ENCODE results near the gene PHRF1. TPM values are rescaled to one million over a fixed set of nuclear protein-coding genes. Genes with fewer than 3 reads are reported as not detected.

PHRF1 gene
- total RNA-seq, 4 donors from 2014 or later, result 5.0 to 45.8 (median 24.1) TPM

DNA sequence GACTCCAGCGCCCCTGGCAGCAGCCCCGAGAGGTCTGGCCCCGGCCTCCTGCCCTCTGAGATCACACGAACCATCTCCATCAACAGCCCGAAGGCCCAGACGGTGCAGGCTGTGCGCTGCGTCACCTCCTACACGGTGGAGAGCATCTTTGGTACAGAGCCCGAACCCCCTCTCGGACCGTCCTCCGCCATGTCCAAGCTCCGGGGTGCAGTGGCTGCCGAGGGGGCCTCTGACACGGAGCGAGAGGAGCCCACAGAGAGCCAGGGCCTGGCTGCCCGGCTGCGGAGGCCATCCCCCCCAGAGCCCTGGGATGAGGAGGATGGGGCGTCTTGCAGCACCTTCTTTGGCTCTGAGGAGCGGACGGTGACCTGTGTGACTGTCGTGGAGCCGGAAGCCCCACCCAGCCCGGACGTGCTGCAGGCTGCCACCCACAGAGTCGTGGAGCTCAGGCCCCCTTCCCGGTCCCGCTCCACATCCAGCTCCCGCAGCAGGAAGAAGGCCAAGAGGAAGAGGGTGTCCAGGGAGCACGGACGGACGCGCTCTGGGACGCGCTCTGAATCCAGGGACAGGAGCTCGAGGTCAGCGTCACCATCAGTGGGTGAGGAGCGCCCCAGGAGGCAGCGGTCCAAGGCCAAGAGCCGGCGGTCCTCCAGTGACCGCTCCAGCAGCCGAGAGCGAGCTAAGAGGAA, 31.8 kb downstream of the PHRF1 start:
- no peak for DNase-seq
- intact Hi-C loops (cut with DNase I; ENCODE audit: low total_unique reads), result no loop called here
- H3K27ac ChIP-seq, result no peak overlapping the region
- H3K4me3 ChIP-seq, result no peak overlapping the region
- H3K4me1 ChIP-seq, result peaks cover 0 to 4% of the 10 kb centered on the region in 2 donors
- TF ChIP-seq, protein P1, sequence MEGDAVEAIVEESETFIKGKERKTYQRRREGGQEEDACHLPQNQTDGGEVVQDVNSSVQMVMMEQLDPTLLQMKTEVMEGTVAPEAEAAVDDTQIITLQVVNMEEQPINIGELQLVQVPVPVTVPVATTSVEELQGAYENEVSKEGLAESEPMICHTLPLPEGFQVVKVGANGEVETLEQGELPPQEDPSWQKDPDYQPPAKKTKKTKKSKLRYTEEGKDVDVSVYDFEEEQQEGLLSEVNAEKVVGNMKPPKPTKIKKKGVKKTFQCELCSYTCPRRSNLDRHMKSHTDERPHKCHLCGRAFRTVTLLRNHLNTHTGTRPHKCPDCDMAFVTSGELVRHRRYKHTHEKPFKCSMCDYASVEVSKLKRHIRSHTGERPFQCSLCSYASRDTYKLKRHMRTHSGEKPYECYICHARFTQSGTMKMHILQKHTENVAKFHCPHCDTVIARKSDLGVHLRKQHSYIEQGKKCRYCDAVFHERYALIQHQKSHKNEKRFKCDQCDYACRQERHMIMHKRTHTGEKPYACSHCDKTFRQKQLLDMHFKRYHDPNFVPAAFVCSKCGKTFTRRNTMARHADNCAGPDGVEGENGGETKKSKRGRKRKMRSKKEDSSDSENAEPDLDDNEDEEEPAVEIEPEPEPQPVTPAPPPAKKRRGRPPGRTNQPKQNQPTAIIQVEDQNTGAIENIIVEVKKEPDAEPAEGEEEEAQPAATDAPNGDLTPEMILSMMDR (IDR thresholded peaks at IDR 0.05), result no peak
- no peak for TF ChIP-seq POLR2A (IDR thresholded peaks at IDR 0.05)
- no peaks in the 10 kb centered on the region for H3K27me3 ChIP-seq
- no peaks in the 10 kb centered on the region for H3K36me3 ChIP-seq
- no peaks in the 10 kb centered on the region for H3K9me3 ChIP-seq

DNA sequence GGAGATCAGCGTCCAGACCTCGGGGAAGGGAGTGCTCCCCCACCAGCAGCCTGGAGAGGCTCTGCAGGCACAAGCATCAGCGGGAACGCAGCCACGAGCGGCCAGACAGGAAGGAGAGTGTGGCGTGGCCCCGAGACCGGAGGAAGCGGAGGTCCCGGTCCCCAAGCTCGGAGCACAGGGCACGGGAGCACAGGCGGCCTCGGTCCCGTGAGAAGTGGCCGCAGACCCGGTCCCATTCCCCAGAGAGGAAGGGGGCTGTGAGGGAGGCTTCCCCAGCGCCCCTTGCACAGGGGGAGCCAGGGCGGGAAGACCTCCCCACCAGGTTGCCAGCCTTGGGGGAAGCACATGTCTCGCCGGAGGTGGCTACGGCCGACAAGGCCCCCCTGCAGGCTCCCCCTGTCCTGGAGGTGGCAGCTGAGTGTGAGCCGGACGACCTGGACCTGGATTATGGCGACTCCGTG, 32.6 kb downstream of the PHRF1 start:
- TF ChIP-seq, protein P1 (IDR thresholded peaks at IDR 0.05), result no peak
- TF ChIP-seq POLR2A (IDR thresholded peaks at IDR 0.05), result no peak
- no peak overlapping the region for H3K4me3 ChIP-seq
- H3K27ac ChIP-seq, result no peak overlapping the region
- no peak for DNase-seq
- H3K27me3 ChIP-seq, result no peaks in the 10 kb centered on the region
- peaks cover 0 to 4% of the 10 kb centered on the region in 2 donors for H3K4me1 ChIP-seq
- intact Hi-C loops (cut with DNase I; ENCODE audit: low total_unique reads), result no loop called here
- no peaks in the 10 kb centered on the region for H3K36me3 ChIP-seq
- H3K9me3 ChIP-seq, result no peaks in the 10 kb centered on the region

DNA sequence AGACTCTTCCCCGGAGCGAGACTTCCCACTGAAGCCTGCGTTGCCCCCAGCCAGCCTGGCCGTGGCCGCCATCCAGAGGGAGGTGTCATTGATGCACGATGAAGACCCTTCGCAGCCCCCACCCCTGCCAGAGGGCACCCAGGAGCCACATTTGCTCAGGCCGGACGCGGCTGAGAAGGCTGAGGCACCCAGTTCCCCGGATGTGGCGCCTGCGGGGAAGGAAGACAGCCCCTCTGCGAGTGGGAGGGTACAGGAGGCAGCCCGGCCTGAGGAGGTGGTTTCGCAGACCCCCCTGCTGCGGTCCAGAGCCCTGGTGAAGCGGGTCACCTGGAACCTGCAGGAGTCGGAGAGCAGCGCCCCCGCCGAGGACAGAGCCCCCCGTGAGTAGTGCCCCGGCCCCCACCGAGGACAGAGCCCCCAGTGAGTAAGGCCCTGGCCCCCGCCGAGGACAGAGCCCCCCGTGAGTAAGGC, 33.1 kb downstream of the PHRF1 start:
- intact Hi-C loops (cut with DNase I; ENCODE audit: low total_unique reads), result no loop called here
- no peak overlapping the region for H3K4me3 ChIP-seq

DNA sequence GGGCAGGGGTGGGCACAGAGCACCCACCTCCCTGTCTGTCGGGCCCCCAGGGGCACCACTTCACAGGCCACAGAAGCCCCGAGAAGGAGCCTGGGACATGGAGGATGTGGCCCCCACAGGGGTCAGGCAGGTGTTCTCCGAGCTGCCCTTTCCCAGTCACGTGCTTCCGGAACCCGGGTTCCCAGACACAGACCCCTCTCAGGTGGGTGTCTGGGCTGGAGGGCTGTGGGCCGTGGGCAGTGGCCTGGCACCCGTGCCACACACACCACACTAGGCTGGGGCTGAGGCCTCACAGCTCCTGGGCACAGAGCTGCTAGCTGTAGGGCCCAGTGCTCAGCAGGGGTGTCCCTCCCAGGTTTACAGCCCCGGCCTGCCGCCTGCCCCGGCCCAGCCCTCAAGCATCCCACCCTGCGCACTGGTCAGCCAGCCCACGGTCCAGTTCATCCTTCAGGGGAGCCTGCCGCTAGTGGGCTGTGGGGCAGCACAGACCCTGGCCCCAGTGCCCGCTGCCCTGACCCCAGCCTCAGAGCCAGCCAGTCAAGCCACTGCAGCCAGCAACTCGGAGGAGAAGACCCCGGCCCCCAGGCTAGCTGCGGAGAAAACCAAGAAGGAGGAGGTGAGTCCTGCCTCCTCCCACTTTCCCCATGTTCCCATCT, 34.0 kb downstream of the PHRF1 start:
- H3K4me1 ChIP-seq, result peaks cover 0 to 4% of the 10 kb centered on the region in 2 donors
- no peak for TF ChIP-seq POLR2A (IDR thresholded peaks at IDR 0.05)
- TF ChIP-seq, protein P1 (IDR thresholded peaks at IDR 0.05), result no peak
- H3K27ac ChIP-seq, result no peak overlapping the region
- no peak for DNase-seq
- H3K36me3 ChIP-seq, result no peaks in the 10 kb centered on the region
- no peaks in the 10 kb centered on the region for H3K27me3 ChIP-seq
- H3K4me3 ChIP-seq, result no peak overlapping the region
- intact Hi-C loops (cut with DNase I; ENCODE audit: low total_unique reads), result no loop called here
- H3K9me3 ChIP-seq, result no peaks in the 10 kb centered on the region

More for the DNA sequence above, 33.1 kb downstream of the PHRF1 start:
- Histone ChIP-seq H3K36me3 (no peaks in the 10 kb centered on the region), H3K9me3 (no peaks in the 10 kb centered on the region), H3K27ac (no peak overlapping the region), H3K4me1 (peaks cover 0 to 4% of the 10 kb centered on the region in 2 donors), H3K27me3 (no peaks in the 10 kb centered on the region)
- TF ChIP-seq, protein P1 (IDR thresholded peaks at IDR 0.05), result no peak
- TF ChIP-seq POLR2A (IDR thresholded peaks at IDR 0.05), result no peak
- DNase-seq, result no peak
